ENCODE data around the gene GRIN2A.

GRIN2A gene

GRCh38 chr16:10093576-10093975, 88.7 kb downstream of the GRIN2A start:
- no peak for TF ChIP-seq CTCF (IDR thresholded peaks at IDR 0.05; ENCODE audit: low read depth, low read length)
- no peak overlapping the region for H3K4me3 ChIP-seq (ENCODE audit: low read depth, low read length)

- no peak overlapping the region for H3K4me3 ChIP-seq (ENCODE audit: low read depth, low read length)
- no peak for TF ChIP-seq CTCF (IDR thresholded peaks at IDR 0.05; ENCODE audit: low read depth, low read length)
Observed at GRCh38 chr16:10090816-10091215, 91.4 kb downstream of the GRIN2A start.

- TF ChIP-seq CTCF (IDR thresholded peaks at IDR 0.05; ENCODE audit: low read depth, low read length): no peak
- no peak overlapping the region for H3K4me3 ChIP-seq (ENCODE audit: low read depth, low read length)
Observed at GRCh38 chr16:10088380-10088793, 93.8 kb downstream of the GRIN2A start.

GRCh38 chr16:10087151-10087550, 95.1 kb downstream of the GRIN2A start:
- TF ChIP-seq CTCF (IDR thresholded peaks at IDR 0.05; ENCODE audit: low read depth, low read length): no peak
- H3K4me3 ChIP-seq (ENCODE audit: low read depth, low read length): no peak overlapping the region

- no peak overlapping the region for H3K4me3 ChIP-seq (ENCODE audit: low read depth, low read length)
- TF ChIP-seq CTCF (IDR thresholded peaks at IDR 0.05; ENCODE audit: low read depth, low read length): no peak
Observed at GRCh38 chr16:10086620-10087019, 95.6 kb downstream of the GRIN2A start.

- TF ChIP-seq CTCF (IDR thresholded peaks at IDR 0.05; ENCODE audit: low read depth, low read length): no peak
- no peak overlapping the region for H3K4me3 ChIP-seq (ENCODE audit: low read depth, low read length)
Observed at GRCh38 chr16:10085078-10085798, 97.0 kb downstream of the GRIN2A start.

- TF ChIP-seq CTCF (IDR thresholded peaks at IDR 0.05; ENCODE audit: low read depth, low read length): no peak
- H3K4me3 ChIP-seq (ENCODE audit: low read depth, low read length): no peak overlapping the region
Observed at GRCh38 chr16:10083301-10083700, 98.9 kb downstream of the GRIN2A start.
